GM18861 (cell line): ENCODE data around the gene ATP6V1E1.
"Not testable (repeated sequence)": the region's sequence is repeated elsewhere in the genome, so short reads cannot be mapped to it uniquely, and the experiment has no call there.

Experiments
- ATAC-seq: cut with Tn5 transposase; IDR thresholded peaks from one replicate; pipeline ENCODE4 v1.9.1; 2021; ENCODE audit not compliant: unreplicated experiment

Gene ATP6V1E1

GRCh38 chr22:17628406-17629172 lies at the start of gene ATP6V1E1:
Gene ATP6V1E1 (minus strand): TSS chr22:17628749. CDS start chr22:17628635, 114 bp downstream.
- ATAC-seq = peak; percentile 89

GRCh38 chr22:17675584-17675983 lies 47.0 kb upstream of the ATP6V1E1 start:
- ATAC-seq = no peak

GRCh38 chr22:17674152-17674551 lies 45.6 kb upstream of the ATP6V1E1 start:
- ATAC-seq = no peak

- no peak for ATAC-seq
Measured at GRCh38 chr22:17672417-17672991, 44.0 kb upstream of the ATP6V1E1 start.

- ATAC-seq = not testable (repeated sequence)
Measured at GRCh38 chr22:17671521-17672092, 43.1 kb upstream of the ATP6V1E1 start.

- ATAC-seq = no peak
Measured at GRCh38 chr22:17665854-17666253, 37.3 kb upstream of the ATP6V1E1 start.

GRCh38 chr22:17665248-17665647 lies 36.7 kb upstream of the ATP6V1E1 start:
- no peak for ATAC-seq

- ATAC-seq = no peak
Measured at GRCh38 chr22:17664414-17665055, 36.0 kb upstream of the ATP6V1E1 start.

GRCh38 chr22:17656870-17657395 lies 28.4 kb upstream of the ATP6V1E1 start:
- no peak for ATAC-seq

- ATAC-seq = no peak
Measured at GRCh38 chr22:17655289-17655688, 26.7 kb upstream of the ATP6V1E1 start.

GRCh38 chr22:17648569-17648968 lies 20.0 kb upstream of the ATP6V1E1 start:
- no peak for ATAC-seq

GRCh38 chr22:17647991-17648390 lies 19.4 kb upstream of the ATP6V1E1 start:
- no peak for ATAC-seq

- ATAC-seq = no peak
Measured at GRCh38 chr22:17647452-17647851, 18.9 kb upstream of the ATP6V1E1 start.

- not testable (repeated sequence) for ATAC-seq
Measured at GRCh38 chr22:17642357-17642756, 13.8 kb upstream of the ATP6V1E1 start.

- no peak for ATAC-seq
Measured at GRCh38 chr22:17641269-17641668, 12.7 kb upstream of the ATP6V1E1 start.

GRCh38 chr22:17639247-17639741 lies 10.7 kb upstream of the ATP6V1E1 start:
- peak; percentile 33 for ATAC-seq

- peak; percentile 88 for ATAC-seq
Measured at GRCh38 chr22:17638432-17639246, 10.1 kb upstream of the ATP6V1E1 start, which contains the start of gene BCL2L13. Gene BCL2L13 (plus strand): TSS chr22:17638757. CDS start chr22:17655712, 16,955 bp downstream.

- peak; percentile 13 for ATAC-seq
Measured at GRCh38 chr22:17638182-17638431, 9.6 kb upstream of the ATP6V1E1 start.

- no peak for ATAC-seq
Measured at GRCh38 chr22:17637490-17638181, 9.1 kb upstream of the ATP6V1E1 start.

- ATAC-seq = not testable (repeated sequence)
Measured at GRCh38 chr22:17636850-17637249, 8.3 kb upstream of the ATP6V1E1 start.
